Psoas muscle (tissue), 8 donors: ENCODE results near the gene CDH18. TPM values are rescaled to one million over a fixed set of nuclear protein-coding genes. Genes with fewer than 3 reads are reported as not detected.

Experiments used
- ATAC-seq, 4 donors: fragments of 200-7000 bp; cut with Tn5 transposase; one replicate each; pipeline ENCODE4 v1.9.1; 2020; ENCODE audit warnings: moderate library complexity in 3 of 4, mild to moderate bottlenecking in 2 of 4
- DNase-seq, 2 donors: peaks; one replicate each; pipeline ENCODE4 v3.0.0-alpha.2; 2020
- H3K27ac ChIP-seq: fragments of 200-600 bp; one replicate; pipeline ENCODE4 v1.8.0; 2022
- H3K27me3 ChIP-seq, 3 donors: fragments of 200-600 bp in 1 of 3; one replicate each; pipeline versions ENCODE4 v1.6.1 to v1.8.0; 2013 to 2022; ENCODE audit warnings: low read length in 2 of 3, mild to moderate bottlenecking in 2 of 3, moderate library complexity in 1 of 3; ENCODE audit not compliant: insufficient read depth in 3 of 3
- H3K36me3 ChIP-seq, 2 donors: fragments of 200-600 bp in 1 of 2; one replicate each; pipeline versions ENCODE4 v1.6.1 to v1.8.0; 2013 to 2022; ENCODE audit warnings: low read depth in 1 of 2, mild to moderate bottlenecking in 1 of 2, moderate library complexity in 1 of 2; ENCODE audit not compliant: insufficient read depth in 1 of 2
- H3K4me1 ChIP-seq: fragments of 200-600 bp; one replicate; pipeline ENCODE4 v1.8.0; 2022
- H3K4me3 ChIP-seq: fragments of 200-600 bp; one replicate; pipeline ENCODE4 v1.8.0; 2022; ENCODE audit warnings: mild to moderate bottlenecking
- H3K9me3 ChIP-seq: fragments of 200-600 bp; one replicate; pipeline ENCODE4 v1.8.0; 2022
- CTCF ChIP-seq: fragments of 200-600 bp; IDR thresholded peaks from one replicate; pipeline ENCODE4 v1.8.0; 2022; ENCODE audit warnings: antibody characterized with exemption
- WGBS, 3 donors: extraction: QIAGEN DNeasy Blood & Tissue Kit; methylation state at CpG; one replicate each; pipeline versions ENCODE4 v1.1.6 to v1.1.7; 2013; 5-methylcytosine and 5-hydroxymethylcytosine counted together
- intact Hi-C, 2 donors: fragments of 100-400 bp; cut with DNase I; formaldehyde crosslinking; loops; one replicate each; pipeline versions ENCODE4 v1.11.0 to v1.14.2; 2022
- polyA plus RNA-seq, 3 donors: library from polyadenylated mRNA; stranded (reverse); fragments of 200-250 nt; gene quantifications; one replicate each; pipeline ENCODE4 v1.2.3, GENCODE V29; 2013
- total RNA-seq, 4 donors: library from RNA; stranded (reverse); fragmentation: NEBNext Ultra II Directional in 2 of 4; extraction: Animal tissue kit (Norgen Biotek cat#: 25700) in 2 of 4; gene quantifications; one replicate each; pipeline versions ENCODE4 v1.2.1 to v1.2.4, GENCODE V29; 2021 to 2023
- donor health status: healthy with polysubstance abuse.
- donor health status: DM: no; HTN: no; CAD: no; lungs with moderate emphysema.
- donor health status: Bipolar disorder and iron deficiency.
- donor health status: healthy.
- donor health status: DM: yes; HTN: yes; CAD: no.
- donor health status: DM: no; HTN: no; CAD: no.
- donor health status: DM: no; HTN: no; CAD: no.
- donor health status: DM: yes; HTN: yes; CAD: no.

Gene CDH18
- total and polyA plus RNA-seq, 7 donors = 0.03 TPM; not detected in 5

- no peak for ATAC-seq
- WGBS, 3 donors = 73 to 77% (median 75%) methylated on average over 8 of the region's 8 CpGs
- no peak overlapping the region for H3K27ac ChIP-seq
- intact Hi-C loops = no loop called here
- no peak overlapping the region for H3K4me3 ChIP-seq
- TF ChIP-seq CTCF = no peak
- peaks cover 3% of the 10 kb centered on the region for H3K9me3 ChIP-seq
- no peaks in the 10 kb centered on the region for H3K27me3 ChIP-seq
- no peaks in the 10 kb centered on the region for H3K36me3 ChIP-seq
- no peaks in the 10 kb centered on the region for H3K4me1 ChIP-seq
- no peak for DNase-seq
Measured at GRCh38 chr5:19531374-19531952, 456.5 kb downstream of the CDH18 start.

GRCh38 chr5:19519448-19519847, 468.6 kb downstream of the CDH18 start:
- no peak for TF ChIP-seq CTCF
- ATAC-seq (no peak), DNase-seq (no peak)
- H3K4me3 ChIP-seq = no peak overlapping the region
- intact Hi-C loops = no loop called here
- 67 to 88% (median 79%) methylated on average over 2 of the region's 2 CpGs for WGBS, 3 donors
- H3K27me3 ChIP-seq = no peaks in the 10 kb centered on the region
- no peaks in the 10 kb centered on the region for H3K36me3 ChIP-seq
- H3K9me3 ChIP-seq = no peaks in the 10 kb centered on the region
- no peaks in the 10 kb centered on the region for H3K4me1 ChIP-seq
- H3K27ac ChIP-seq = no peak overlapping the region

GRCh38 chr5:19498852-19499251, 489.1 kb downstream of the CDH18 start:
- WGBS, 3 donors = 73 to 78% (median 74%) methylated on average over 2 of the region's 2 CpGs

GRCh38 chr5:19497229-19497815, 490.7 kb downstream of the CDH18 start:
- no peaks in the 10 kb centered on the region for H3K27me3 ChIP-seq
- DNase-seq (no peak), ATAC-seq (no peak)
- WGBS, 3 donors = 58 to 71% (median 61%) methylated on average over 3 of the region's 3 CpGs
- no peak for TF ChIP-seq CTCF
- intact Hi-C loops = no loop called here
- no peak overlapping the region for H3K4me3 ChIP-seq
- no peak overlapping the region for H3K27ac ChIP-seq
- H3K9me3 ChIP-seq = no peaks in the 10 kb centered on the region
- no peaks in the 10 kb centered on the region for H3K36me3 ChIP-seq
- H3K4me1 ChIP-seq = no peaks in the 10 kb centered on the region

More at GRCh38 chr5:19498852-19499251, 489.1 kb downstream of the CDH18 start:
- DNase-seq (no peak), ATAC-seq (no peak)
- Histone ChIP-seq H3K27ac (no peak overlapping the region), H3K27me3 (no peaks in the 10 kb centered on the region), H3K9me3 (no peaks in the 10 kb centered on the region), H3K4me3 (no peak overlapping the region), H3K36me3 (no peaks in the 10 kb centered on the region), H3K4me1 (no peaks in the 10 kb centered on the region)
- intact Hi-C loops = no loop called here
- no peak for TF ChIP-seq CTCF

- H3K4me3 ChIP-seq = no peak overlapping the region
- no peak for ATAC-seq
- no peaks in the 10 kb centered on the region for H3K4me1 ChIP-seq
- no peaks in the 10 kb centered on the region for H3K27me3 ChIP-seq
- intact Hi-C loops = no loop called here
- DNase-seq = no peak
- H3K9me3 ChIP-seq = no peaks in the 10 kb centered on the region
- H3K27ac ChIP-seq = no peak overlapping the region
- no peaks in the 10 kb centered on the region for H3K36me3 ChIP-seq
- TF ChIP-seq CTCF = no peak
- 76 to 80% (median 77%) methylated on average over 2 of the region's 2 CpGs for WGBS, 3 donors
Measured at GRCh38 chr5:19496056-19496455, 491.9 kb downstream of the CDH18 start.
